Measurements from ENCODE around the gene SWAP70. TPM values are rescaled to one million over a fixed set of nuclear protein-coding genes. Genes with fewer than 3 reads are reported as not detected.

The SWAP70 gene
- total and polyA plus RNA-seq, 2 of the 8 experiments (the other 6 are each of a cell fraction or from before 2014, with no cell fraction given): 14.8 to 37.5 TPM

DNA sequence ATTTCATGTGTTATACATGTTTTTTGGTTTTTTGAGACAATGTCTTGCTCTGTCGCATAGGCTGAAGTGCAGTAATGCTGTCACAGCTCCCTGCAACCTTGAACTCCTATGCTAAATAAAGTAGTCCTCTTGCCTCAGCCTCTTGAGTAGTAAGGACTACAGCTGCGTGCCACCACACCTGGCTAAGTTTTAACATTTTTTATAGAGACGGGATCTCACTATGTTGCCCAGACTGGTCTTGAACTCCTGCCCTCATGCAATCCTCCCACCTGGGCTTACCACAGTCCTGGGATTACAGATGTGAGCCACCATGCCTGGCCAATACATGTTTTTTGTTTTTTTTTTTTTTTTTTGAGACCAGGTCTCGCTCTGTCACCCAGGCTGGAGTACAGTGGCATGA is 33.9 kb downstream of the SWAP70 start:
- peaks cover 0 to 5% (median 2%) of the 10 kb centered on the region in 4 experiments; a peak in 3 of 7 replicates for H3K4me1 ChIP-seq (replicated peaks in 1 of 4; ENCODE audit: control insufficient read depth in 3 of 4, insufficient read depth in 4 of 4, low read length in 3 of 4)
- no peaks in the 10 kb centered on the region for H3K23me2 ChIP-seq (ENCODE audit: low read depth, low read length)
- H3K23ac ChIP-seq (ENCODE audit: insufficient read length): no peak overlapping the region
- FAIRE-seq: no peak
- no peak overlapping the region for H3K4ac ChIP-seq (replicated peaks; ENCODE audit: insufficient read length, low read depth, low read length)
- H3K36me3 ChIP-seq (ENCODE audit: control insufficient read depth in 2 of 4, insufficient read depth in 4 of 4, low read length in 3 of 4): peaks cover 0 to 18% (median 8%) of the 10 kb centered on the region in 4 experiments; a peak in 6 of 8 replicates
- H3K79me2 ChIP-seq (ENCODE audit: control insufficient read depth in 1 of 2, insufficient read depth in 2 of 2, low read length in 2 of 2): peaks cover 0 to 26% of the 10 kb centered on the region in 2 experiments; a peak in 2 of 4 replicates
- no peak overlapping the region for H2BK15ac ChIP-seq (ENCODE audit: low read length)
- TF ChIP-seq TEAD4 (IDR thresholded peaks at IDR 0.05; ENCODE audit: low read depth, low read length): no peak
- no peak for TF ChIP-seq KDM4A (IDR thresholded peaks at IDR 0.05; ENCODE audit: low read depth, low read length, severe bottlenecking)
- TF ChIP-seq, protein P1, sequence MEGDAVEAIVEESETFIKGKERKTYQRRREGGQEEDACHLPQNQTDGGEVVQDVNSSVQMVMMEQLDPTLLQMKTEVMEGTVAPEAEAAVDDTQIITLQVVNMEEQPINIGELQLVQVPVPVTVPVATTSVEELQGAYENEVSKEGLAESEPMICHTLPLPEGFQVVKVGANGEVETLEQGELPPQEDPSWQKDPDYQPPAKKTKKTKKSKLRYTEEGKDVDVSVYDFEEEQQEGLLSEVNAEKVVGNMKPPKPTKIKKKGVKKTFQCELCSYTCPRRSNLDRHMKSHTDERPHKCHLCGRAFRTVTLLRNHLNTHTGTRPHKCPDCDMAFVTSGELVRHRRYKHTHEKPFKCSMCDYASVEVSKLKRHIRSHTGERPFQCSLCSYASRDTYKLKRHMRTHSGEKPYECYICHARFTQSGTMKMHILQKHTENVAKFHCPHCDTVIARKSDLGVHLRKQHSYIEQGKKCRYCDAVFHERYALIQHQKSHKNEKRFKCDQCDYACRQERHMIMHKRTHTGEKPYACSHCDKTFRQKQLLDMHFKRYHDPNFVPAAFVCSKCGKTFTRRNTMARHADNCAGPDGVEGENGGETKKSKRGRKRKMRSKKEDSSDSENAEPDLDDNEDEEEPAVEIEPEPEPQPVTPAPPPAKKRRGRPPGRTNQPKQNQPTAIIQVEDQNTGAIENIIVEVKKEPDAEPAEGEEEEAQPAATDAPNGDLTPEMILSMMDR (IDR thresholded peaks at IDR 0.05; ENCODE audit: control extremely low read depth in 1 of 3, insufficient read depth in 1 of 3, low read depth in 1 of 3, low read length in 3 of 3): no peak
- TF ChIP-seq POU5F1 (IDR thresholded peaks at IDR 0.05; ENCODE audit: low read depth, low read length): no peak
- TF ChIP-seq RBBP5 (IDR thresholded peaks at IDR 0.05; ENCODE audit: borderline replicate concordance, low read depth, low read length): no peak
- TF ChIP-seq JUN (IDR thresholded peaks at IDR 0.05; ENCODE audit: low read depth, low read length): no peak
- no peak overlapping the region for H3K4me2 ChIP-seq (ENCODE audit: insufficient read depth in 1 of 2, low read depth in 2 of 2, low read length in 2 of 2)
- H4K5ac ChIP-seq (ENCODE audit: insufficient read length, low read depth, low read length): no peak overlapping the region
- no peak overlapping the region for H2AK5ac ChIP-seq (ENCODE audit: low read depth, low read length)
- CTCF ChIA-PET (ENCODE audit: partially characterized antibody): interaction anchor here (1.5 kb wide), 1 partner anchor 85 kb away, joined by 3 read pairs; no protein-coding TSS in a partner anchor
- no peaks in the 10 kb centered on the region for H3K79me1 ChIP-seq (ENCODE audit: low read depth, low read length)
- no peak for DNase-seq (ENCODE audit: low read depth in 1 of 2, low spot score in 2 of 2)
- H4K91ac ChIP-seq (replicated peaks; ENCODE audit: insufficient read length, low read length): no peak overlapping the region
- H2AFZ ChIP-seq (ENCODE audit: low read length): no peak overlapping the region
- H3K9me3 ChIP-seq (ENCODE audit: insufficient read depth in 2 of 2, low read depth in 1 of 2, low read length in 1 of 2): no peaks in the 10 kb centered on the region; a peak in 1 of 4 replicates
- H3K27ac ChIP-seq (ENCODE audit: low read depth, low read length): no peak overlapping the region
- no peak overlapping the region for H3K4me3 ChIP-seq (ENCODE audit: extremely low read depth in 1 of 4, insufficient read depth in 2 of 4, low read depth in 3 of 4, low read length in 4 of 4)
- H3K56ac ChIP-seq (replicated peaks; ENCODE audit: insufficient read length, low read depth, low read length): no peak overlapping the region
- WGBS, 2 experiments (ENCODE audit: extremely low coverage in 1 of 2, insufficient coverage in 1 of 2, insufficient read length in 1 of 2, insufficient replicate concordance in 2 of 2, low coverage in 1 of 2, low lambda C conversion rate in 2 of 2, missing lambda C conversion rate in 1 of 2): 96% methylated on average over 3 of the region's 4 CpGs; no CpG with 5 or more reads in 1 of the 2 experiments
- POLR2A ChIA-PET (ENCODE audit: partially characterized antibody): no interaction called here
- no peak overlapping the region for H4K8ac ChIP-seq (ENCODE audit: extremely low read depth, insufficient read depth, low read length)
- no peak overlapping the region for H2BK12ac ChIP-seq (ENCODE audit: low read depth, low read length)
- H3K18ac ChIP-seq (ENCODE audit: extremely low read depth, low read length): no peak overlapping the region
- H2BK120ac ChIP-seq (replicated peaks; ENCODE audit: low read depth, low read length): no peak overlapping the region
- no peak overlapping the region for H2BK5ac ChIP-seq (ENCODE audit: low read depth, low read length)
- H3K9ac ChIP-seq (replicated peaks in 1 of 4; ENCODE audit: extremely low read depth in 1 of 4, low read depth in 3 of 4, low read length in 3 of 4): no peak overlapping the region
- no peaks in the 10 kb centered on the region for H4K20me1 ChIP-seq (replicated peaks in 1 of 2; ENCODE audit: control insufficient read depth in 1 of 2, insufficient read depth in 2 of 2, low read length in 2 of 2)
- H2BK20ac ChIP-seq (ENCODE audit: low read length): no peak overlapping the region
- H3K27me3 ChIP-seq (replicated peaks in 1 of 4; ENCODE audit: control insufficient read depth in 3 of 4, extremely low read depth in 1 of 4, insufficient read depth in 3 of 4, low read length in 3 of 4): no peaks in the 10 kb centered on the region
- H3K14ac ChIP-seq (ENCODE audit: insufficient read length): no peak overlapping the region
